ENCODE measurements around the gene SSBP2.

GRCh38 chr5:81388169-81388568 is 362.7 kb downstream of the SSBP2 start:
- no peak for TF ChIP-seq CTCF (IDR thresholded peaks at IDR 0.05)
- TF ChIP-seq EP300 (IDR thresholded peaks at IDR 0.05): no peak
- no peak for TF ChIP-seq POLR2A (IDR thresholded peaks at IDR 0.05)
- no peak for TF ChIP-seq POLR2AphosphoS5 (IDR thresholded peaks at IDR 0.05)
